ENCODE measurements around the gene CACNB1. TPM values are rescaled to one million over a fixed set of nuclear protein-coding genes. Genes with fewer than 3 reads are reported as not detected.

CACNB1 gene
- total and polyA plus RNA-seq, 2 of the 13 experiments (the other 11 are each of a cell fraction or from before 2014, with no cell fraction given), result 0.75 to 1.5 TPM

DNA sequence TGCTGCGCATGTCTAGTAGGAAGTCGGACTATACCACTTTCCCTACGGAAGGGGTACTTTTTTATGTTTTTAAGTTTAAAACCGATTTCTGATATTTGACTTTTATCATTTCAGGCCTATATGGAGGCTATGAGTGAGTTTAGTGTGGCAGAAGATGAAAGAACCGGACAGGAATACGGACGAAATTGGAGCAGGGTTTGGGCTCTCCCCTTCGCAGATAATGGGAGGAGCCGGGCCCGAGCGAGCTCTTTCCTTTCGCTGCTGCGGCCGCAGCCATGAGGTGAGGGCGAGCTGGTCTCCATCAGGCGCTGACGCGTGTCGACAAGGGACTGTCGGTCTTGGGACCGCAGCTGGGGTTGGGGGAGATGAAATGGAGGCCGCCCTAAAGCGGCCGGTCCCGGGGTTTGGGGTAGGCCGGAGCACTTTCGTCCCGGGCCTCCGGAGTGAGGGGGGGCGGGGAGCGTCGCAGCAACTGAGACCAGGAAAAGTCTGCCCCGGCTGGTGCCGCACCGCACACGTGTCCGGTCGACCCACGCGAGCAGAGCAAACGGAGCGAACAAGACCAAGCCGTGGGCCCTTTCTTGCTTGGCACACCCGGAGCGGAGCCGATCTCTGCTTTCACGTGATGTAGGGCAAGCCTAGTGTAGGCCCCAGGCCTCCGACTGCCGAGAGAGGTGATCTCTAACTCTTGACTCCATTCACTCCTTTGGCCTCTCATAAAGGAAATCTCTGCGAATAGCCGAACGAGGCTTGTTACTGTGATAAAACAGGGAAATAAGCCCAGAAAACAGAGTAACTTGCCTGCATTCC lies 2.8 kb upstream of the CACNB1 start, which contains the start of gene RPL19 (continued):
- TF ChIP-seq PHF21A (CRISPR knock-in tag; IDR thresholded peaks at IDR 0.05) (no peak; the same call in 1 of the 2 replicates), NFE2L1 (CRISPR knock-in tag; IDR thresholded peaks at IDR 0.05; ENCODE audit: borderline replicate concordance) (no peak), ZNF672 (CRISPR knock-in tag; IDR thresholded peaks at IDR 0.05) (no peak), NFATC3 (CRISPR knock-in tag; IDR thresholded peaks at IDR 0.05) (peak; percentile 47; the same call in 1 of the 2 replicates), ARID2 (CRISPR knock-in tag; IDR thresholded peaks at IDR 0.05; ENCODE audit: borderline replicate concordance) (peak; percentile 84; the same call in 1 of the 2 replicates), NONO (IDR thresholded peaks at IDR 0.05) (peak; percentile 96; the same call in 1 of the 2 replicates), NONO (CRISPR knock-in tag; conservative IDR thresholded peaks at IDR 0.05) (0 out of 2 replicates have a peak, but pooled peaks have one; percentile 53), MXD4 (CRISPR knock-in tag; IDR thresholded peaks at IDR 0.05) (peak; percentile 81), ZMAT3 (CRISPR knock-in tag; conservative IDR thresholded peaks at IDR 0.05) (peak; percentile 79), NCOR1 (IDR thresholded peaks at IDR 0.05; ENCODE audit: borderline replicate concordance, low read length) (peak; percentile 39; the same call in 1 of the 2 replicates), HCFC1 (IDR thresholded peaks at IDR 0.05; ENCODE audit: low read depth, low read length) (0 out of 2 replicates have a peak, but pooled peaks have one; percentile 2), RORA (CRISPR knock-in tag; IDR thresholded peaks at IDR 0.05) (peak; percentile 60; the same call in 1 of the 2 replicates), ZNF773 (CRISPR knock-in tag; IDR thresholded peaks at IDR 0.05; ENCODE audit: borderline replicate concordance) (0 out of 2 replicates have a peak, but pooled peaks have one; percentile 24), GATA4 (IDR thresholded peaks at IDR 0.05; ENCODE audit: borderline replicate concordance, low read depth) (no peak), ZNF768 (CRISPR knock-in tag; IDR thresholded peaks at IDR 0.05) (peak; percentile 82; the same call in 1 of the 2 replicates), ZNF816 (CRISPR knock-in tag; IDR thresholded peaks at IDR 0.05; ENCODE audit: borderline replicate concordance) (0 out of 2 replicates have a peak, but pooled peaks have one; percentile 52), PRMT3 (CRISPR knock-in tag; IDR thresholded peaks at IDR 0.05; ENCODE audit: borderline replicate concordance, low read depth) (no peak; the same call in 1 of the 2 replicates), NKX3-1 (CRISPR knock-in tag; IDR thresholded peaks at IDR 0.05) (peak; percentile 73; the same call in 1 of the 2 replicates), MED8 (CRISPR knock-in tag; IDR thresholded peaks at IDR 0.05; ENCODE audit: insufficient replicate concordance) (peak; percentile 21)
- TF ChIP-seq, protein P1, sequence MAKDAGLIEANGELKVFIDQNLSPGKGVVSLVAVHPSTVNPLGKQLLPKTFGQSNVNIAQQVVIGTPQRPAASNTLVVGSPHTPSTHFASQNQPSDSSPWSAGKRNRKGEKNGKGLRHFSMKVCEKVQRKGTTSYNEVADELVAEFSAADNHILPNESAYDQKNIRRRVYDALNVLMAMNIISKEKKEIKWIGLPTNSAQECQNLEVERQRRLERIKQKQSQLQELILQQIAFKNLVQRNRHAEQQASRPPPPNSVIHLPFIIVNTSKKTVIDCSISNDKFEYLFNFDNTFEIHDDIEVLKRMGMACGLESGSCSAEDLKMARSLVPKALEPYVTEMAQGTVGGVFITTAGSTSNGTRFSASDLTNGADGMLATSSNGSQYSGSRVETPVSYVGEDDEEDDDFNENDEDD (CRISPR knock-in tag; IDR thresholded peaks at IDR 0.05; ENCODE audit: borderline replicate concordance), result peak; percentile 23; the same call in 1 of the 2 replicates
- TF ChIP-seq, protein P2, sequence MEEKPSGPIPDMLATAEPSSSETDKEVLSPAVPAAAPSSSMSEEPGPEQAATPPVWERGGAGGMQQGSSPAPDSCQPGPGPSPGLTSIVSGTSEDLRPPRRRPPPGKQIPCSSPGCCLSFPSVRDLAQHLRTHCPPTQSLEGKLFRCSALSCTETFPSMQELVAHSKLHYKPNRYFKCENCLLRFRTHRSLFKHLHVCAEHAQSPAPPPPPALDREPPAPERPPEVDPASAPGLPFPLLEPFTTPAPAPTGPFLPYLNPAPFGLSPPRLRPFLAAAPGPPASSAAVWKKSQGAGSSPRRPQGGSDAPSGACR (CRISPR knock-in tag; IDR thresholded peaks at IDR 0.05), result peak; percentile 91
- TF ChIP-seq, protein P3, sequence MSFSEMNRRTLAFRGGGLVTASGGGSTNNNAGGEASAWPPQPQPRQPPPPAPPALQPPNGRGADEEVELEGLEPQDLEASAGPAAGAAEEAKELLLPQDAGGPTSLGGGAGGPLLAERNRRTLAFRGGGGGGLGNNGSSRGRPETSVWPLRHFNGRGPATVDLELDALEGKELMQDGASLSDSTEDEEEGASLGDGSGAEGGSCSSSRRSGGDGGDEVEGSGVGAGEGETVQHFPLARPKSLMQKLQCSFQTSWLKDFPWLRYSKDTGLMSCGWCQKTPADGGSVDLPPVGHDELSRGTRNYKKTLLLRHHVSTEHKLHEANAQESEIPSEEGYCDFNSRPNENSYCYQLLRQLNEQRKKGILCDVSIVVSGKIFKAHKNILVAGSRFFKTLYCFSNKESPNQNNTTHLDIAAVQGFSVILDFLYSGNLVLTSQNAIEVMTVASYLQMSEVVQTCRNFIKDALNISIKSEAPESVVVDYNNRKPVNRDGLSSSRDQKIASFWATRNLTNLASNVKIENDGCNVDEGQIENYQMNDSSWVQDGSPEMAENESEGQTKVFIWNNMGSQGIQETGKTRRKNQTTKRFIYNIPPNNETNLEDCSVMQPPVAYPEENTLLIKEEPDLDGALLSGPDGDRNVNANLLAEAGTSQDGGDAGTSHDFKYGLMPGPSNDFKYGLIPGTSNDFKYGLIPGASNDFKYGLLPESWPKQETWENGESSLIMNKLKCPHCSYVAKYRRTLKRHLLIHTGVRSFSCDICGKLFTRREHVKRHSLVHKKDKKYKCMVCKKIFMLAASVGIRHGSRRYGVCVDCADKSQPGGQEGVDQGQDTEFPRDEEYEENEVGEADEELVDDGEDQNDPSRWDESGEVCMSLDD (CRISPR knock-in tag; IDR thresholded peaks at IDR 0.05; ENCODE audit: borderline replicate concordance), result 0 out of 2 replicates have a peak, but pooled peaks have one; percentile 28
- TF ChIP-seq, protein P4, sequence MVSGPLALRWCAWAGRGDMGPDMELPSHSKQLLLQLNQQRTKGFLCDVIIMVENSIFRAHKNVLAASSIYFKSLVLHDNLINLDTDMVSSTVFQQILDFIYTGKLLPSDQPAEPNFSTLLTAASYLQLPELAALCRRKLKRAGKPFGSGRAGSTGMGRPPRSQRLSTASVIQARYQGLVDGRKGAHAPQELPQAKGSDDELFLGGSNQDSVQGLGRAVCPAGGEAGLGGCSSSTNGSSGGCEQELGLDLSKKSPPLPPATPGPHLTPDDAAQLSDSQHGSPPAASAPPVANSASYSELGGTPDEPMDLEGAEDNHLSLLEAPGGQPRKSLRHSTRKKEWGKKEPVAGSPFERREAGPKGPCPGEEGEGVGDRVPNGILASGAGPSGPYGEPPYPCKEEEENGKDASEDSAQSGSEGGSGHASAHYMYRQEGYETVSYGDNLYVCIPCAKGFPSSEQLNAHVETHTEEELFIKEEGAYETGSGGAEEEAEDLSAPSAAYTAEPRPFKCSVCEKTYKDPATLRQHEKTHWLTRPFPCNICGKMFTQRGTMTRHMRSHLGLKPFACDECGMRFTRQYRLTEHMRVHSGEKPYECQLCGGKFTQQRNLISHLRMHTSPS (CRISPR knock-in tag; IDR thresholded peaks at IDR 0.05; ENCODE audit: low read depth), result 0 out of 2 replicates have a peak, but pooled peaks have one; percentile 27
